Cardiac septum (tissue), 1 donor: ENCODE measurements around the gene C19orf33. TPM values are rescaled to one million over a fixed set of nuclear protein-coding genes. Genes with fewer than 3 reads are reported as not detected.
"Not testable (repeated sequence)": the region's sequence is repeated elsewhere in the genome, so short reads cannot be mapped to it uniquely, and the experiment has no call there.

Experiments
- DNase-seq: peaks from one replicate; pipeline ENCODE4 v3.0.0-alpha.2; 2020; ENCODE audit warnings: low spot score
- intact Hi-C: fragments of 100-400 bp; cut with DNase I; formaldehyde crosslinking; loops from one replicate; pipeline ENCODE4 v1.14.0; 2022
- total RNA-seq: library from RNA; stranded (reverse); fragmentation: NEBNext Ultra II Directional; extraction: Animal tissue kit (Norgen Biotek cat#: 25700); gene quantifications from one replicate; pipeline ENCODE4 v1.2.1, GENCODE V29; 2021
- donor health status: DM: no; HTN: no; CAD: no.

The C19orf33 gene
- total RNA-seq, 1 donor from 2014 or later = 2.0 TPM

DNA sequence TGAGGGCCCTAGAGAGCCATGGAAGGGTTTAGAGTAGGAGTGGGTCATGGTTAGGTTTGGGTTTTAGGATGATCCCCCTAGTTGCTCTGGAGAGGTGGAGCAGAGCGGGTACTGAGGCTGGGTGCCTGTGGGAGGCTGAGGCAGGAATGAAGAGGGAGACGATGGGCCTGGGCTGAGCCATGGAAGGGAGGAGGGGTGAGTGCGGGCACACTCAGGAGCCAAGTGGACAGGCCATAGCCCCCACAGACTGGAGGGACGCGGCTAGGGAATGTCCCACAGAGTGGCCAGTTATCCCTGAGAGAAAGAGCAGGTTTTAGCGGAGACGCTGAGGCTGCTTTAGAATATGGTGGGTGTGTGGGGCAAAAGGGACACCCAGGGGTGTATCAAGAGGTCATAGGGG is 25.6 kb downstream of the C19orf33 start:
- DNase-seq = no peak
- intact Hi-C loops = loop anchor here (10.0 kb wide), 1 partner anchor 185 kb away; no protein-coding TSS in a partner anchor

DNA sequence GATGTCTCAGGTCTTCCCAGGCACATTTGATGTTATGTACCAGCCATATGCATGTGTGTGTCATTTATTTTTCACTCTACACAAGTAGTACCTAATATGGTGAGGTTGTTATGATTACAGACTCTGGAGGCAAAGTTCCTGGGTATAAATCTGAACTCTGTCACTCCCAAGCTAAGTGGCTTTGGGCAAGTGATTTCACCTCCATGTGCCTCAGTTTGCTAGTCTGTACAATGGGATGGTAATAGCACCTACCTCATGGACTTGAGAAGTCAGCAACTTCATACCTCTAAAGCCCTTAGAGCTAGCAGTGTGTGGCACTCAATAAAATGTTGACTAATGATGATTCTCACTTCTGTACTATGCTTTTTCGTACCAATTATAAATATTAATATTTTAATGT is 27.7 kb downstream of the C19orf33 start:
- no peak for DNase-seq
- intact Hi-C loops = no loop called here

- DNase-seq = no peak
- intact Hi-C loops = no loop called here
Measured at GRCh38 chr19:38333245-38333644, 29.2 kb downstream of the C19orf33 start.

GRCh38 chr19:38335949-38336637 is 32.0 kb downstream of the C19orf33 start:
- DNase-seq = peak; percentile 97
- intact Hi-C loops = loop anchor here (1.0 to 5.0 kb wide), 4 partner anchors 38 to 429 kb away; partner anchors contain the start of genes PSMD8, SIPA1L3 and WDR87

GRCh38 chr19:38336638-38337359 is 32.7 kb downstream of the C19orf33 start:
- intact Hi-C loops = loop anchor here (1.0 to 5.0 kb wide), 2 partner anchors 38 to 429 kb away; partner anchors contain the start of genes PSMD8, SIPA1L3 and WDR87
- DNase-seq = peak; percentile 98

DNA sequence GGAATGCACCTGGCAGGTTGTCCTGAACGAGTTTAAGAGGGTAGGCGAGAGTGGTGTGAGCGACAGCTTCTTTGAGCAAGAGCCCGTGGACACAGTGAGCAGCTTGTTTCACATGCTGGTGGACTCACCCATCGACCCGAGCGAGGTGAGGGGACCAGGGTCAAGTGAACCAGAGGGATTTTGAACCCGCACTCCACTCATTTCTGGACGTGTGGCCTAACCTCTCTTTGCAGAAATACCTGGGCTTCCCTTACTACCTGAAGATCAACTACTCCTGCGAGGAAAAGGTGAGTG is 33.3 kb downstream of the C19orf33 start:
- intact Hi-C loops = loop anchor here (5.0 kb wide), 1 partner anchor 430 kb away; the partner anchor contains the start of genes SIPA1L3 and WDR87
- no peak for DNase-seq

- intact Hi-C loops = loop anchor here (5.0 kb wide), 1 partner anchor 432 kb away; the partner anchor contains the start of genes SIPA1L3 and WDR87
- not testable (repeated sequence) for DNase-seq
Measured at GRCh38 chr19:38339011-38339410, 35.0 kb downstream of the C19orf33 start.

GRCh38 chr19:38340927-38341326 is 36.9 kb downstream of the C19orf33 start:
- intact Hi-C loops = no loop called here
- DNase-seq = no peak

DNA sequence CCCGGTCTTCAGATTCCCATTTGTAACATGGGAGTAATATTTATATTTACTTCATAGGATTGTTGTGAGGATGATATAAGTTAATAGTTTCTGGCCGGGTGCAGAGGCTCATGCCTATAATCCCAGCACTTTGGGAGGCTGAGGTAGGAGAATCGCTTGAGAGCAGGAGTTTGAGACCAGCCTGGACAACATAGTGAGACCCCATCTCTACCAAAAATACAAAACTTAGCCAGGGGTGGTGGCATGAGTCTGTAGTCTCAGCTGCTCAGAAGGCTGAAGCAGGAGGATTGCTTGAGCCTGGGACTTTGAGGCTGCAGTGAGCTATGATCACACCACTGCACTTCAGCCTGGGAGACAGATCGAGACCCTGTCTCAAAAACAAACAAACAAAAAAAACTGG is 42.8 kb downstream of the C19orf33 start:
- no peak for DNase-seq
- intact Hi-C loops = no loop called here

DNA sequence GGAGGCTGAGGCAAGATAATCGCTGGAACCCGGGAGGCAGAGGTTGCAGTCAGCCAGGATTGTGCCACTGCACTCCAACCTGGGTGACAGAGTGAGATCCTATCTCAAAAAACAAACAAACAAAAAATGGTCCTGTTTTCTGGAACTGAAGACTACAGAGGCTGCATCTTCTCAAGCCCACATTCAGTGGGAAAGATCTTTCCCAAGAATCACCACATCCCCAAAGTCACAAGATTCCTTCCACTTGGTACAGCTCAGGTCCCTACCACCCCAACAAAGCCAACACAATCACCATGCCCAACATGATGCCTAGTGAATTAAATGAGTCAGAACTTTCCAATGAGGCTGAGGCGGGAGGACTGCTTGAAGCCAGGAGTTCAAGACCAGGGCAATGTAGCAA is 46.8 kb downstream of the C19orf33 start:
- intact Hi-C loops = no loop called here
- DNase-seq = no peak

DNA sequence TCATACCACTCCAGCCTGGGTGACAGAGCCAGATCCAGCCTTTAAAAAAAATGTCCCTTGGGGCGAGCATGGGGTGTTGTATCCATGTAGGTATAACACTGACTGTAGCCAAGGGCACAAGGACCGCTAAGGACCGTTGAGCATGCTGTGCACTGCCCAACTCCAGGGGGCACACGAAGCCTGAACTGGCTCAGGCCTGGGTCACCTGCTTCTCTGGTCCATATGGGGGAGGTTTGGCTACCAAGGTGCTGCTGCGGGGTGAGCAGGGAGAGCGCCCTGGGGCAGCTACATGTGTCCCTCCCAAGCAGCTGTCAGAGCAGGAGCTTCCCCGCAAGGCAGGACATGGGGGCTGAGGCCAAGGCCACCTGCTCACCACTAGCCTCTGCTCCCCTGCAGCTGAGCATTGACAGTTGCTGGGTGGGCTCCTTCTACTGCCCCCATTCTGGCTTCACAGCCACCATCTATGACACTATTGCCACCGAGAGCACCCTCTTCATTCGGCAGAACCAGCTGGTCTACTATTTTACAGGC is 47.9 kb downstream of the C19orf33 start:
- DNase-seq = no peak
- intact Hi-C loops = no loop called here

- DNase-seq = no peak
- intact Hi-C loops = no loop called here
Measured at GRCh38 chr19:38352611-38353010, 48.6 kb downstream of the C19orf33 start.

Other genes with a start within 250 kb of the C19orf33 start
- gene DPF1, start 80.0 kb upstream of the C19orf33 start, total RNA-seq = 0.51 TPM
- 23.9 TPM for gene PPP1R14A, start 47.9 kb upstream of the C19orf33 start, total RNA-seq
- 17.3 TPM for gene SPINT2, start 39.7 kb upstream of the C19orf33 start, total RNA-seq
- 27.6 TPM for gene YIF1B, start 11.7 kb downstream of the C19orf33 start, total RNA-seq
- 14.1 TPM for gene KCNK6, start 15.6 kb downstream of the C19orf33 start, total RNA-seq
- 1.5 TPM for gene CATSPERG, start 31.6 kb downstream of the C19orf33 start, total RNA-seq
- 283 TPM for gene PSMD8, start 70.3 kb downstream of the C19orf33 start, total RNA-seq
- 0.40 TPM for gene GGN, start 83.8 kb downstream of the C19orf33 start, total RNA-seq
- 2.2 TPM for gene SPRED3, start 84.4 kb downstream of the C19orf33 start, total RNA-seq
- 14.2 TPM for gene FAM98C, start 98.8 kb downstream of the C19orf33 start, total RNA-seq
- 1.5 TPM for gene RASGRP4, start 122.0 kb downstream of the C19orf33 start, total RNA-seq
- 1.3 TPM for gene RYR1, start 129.4 kb downstream of the C19orf33 start, total RNA-seq